PC-9 (cell line): ENCODE measurements around the gene IPO4.
"Not testable (repeated sequence)": the region's sequence is repeated elsewhere in the genome, so short reads cannot be mapped to it uniquely, and the experiment has no call there.

ENCODE experiments used
- EZH2 ChIP-seq: fragments of 200-600 bp; sonication (generic); IDR thresholded peaks from 2 replicates; pipeline ENCODE4 v1.8.0; 2017; ENCODE audit warnings: antibody characterized with exemption, low read depth
- TF ChIP-seq, protein P1 (sequence below): fragments of 200-600 bp; sonication (generic); conservative IDR thresholded peaks from 2 replicates; pipeline ENCODE4 v1.6.1; 2017; ENCODE audit warnings: mixed run types, antibody characterized with exemption, mild to moderate bottlenecking, moderate library complexity

GRCh38 chr14:24216876-24217275, 28.3 kb upstream of the IPO4 start:
- TF ChIP-seq, protein P1, sequence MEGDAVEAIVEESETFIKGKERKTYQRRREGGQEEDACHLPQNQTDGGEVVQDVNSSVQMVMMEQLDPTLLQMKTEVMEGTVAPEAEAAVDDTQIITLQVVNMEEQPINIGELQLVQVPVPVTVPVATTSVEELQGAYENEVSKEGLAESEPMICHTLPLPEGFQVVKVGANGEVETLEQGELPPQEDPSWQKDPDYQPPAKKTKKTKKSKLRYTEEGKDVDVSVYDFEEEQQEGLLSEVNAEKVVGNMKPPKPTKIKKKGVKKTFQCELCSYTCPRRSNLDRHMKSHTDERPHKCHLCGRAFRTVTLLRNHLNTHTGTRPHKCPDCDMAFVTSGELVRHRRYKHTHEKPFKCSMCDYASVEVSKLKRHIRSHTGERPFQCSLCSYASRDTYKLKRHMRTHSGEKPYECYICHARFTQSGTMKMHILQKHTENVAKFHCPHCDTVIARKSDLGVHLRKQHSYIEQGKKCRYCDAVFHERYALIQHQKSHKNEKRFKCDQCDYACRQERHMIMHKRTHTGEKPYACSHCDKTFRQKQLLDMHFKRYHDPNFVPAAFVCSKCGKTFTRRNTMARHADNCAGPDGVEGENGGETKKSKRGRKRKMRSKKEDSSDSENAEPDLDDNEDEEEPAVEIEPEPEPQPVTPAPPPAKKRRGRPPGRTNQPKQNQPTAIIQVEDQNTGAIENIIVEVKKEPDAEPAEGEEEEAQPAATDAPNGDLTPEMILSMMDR, result not testable (repeated sequence)
- not testable (repeated sequence) for TF ChIP-seq EZH2
